IMR-90 (cell line): ENCODE data around the gene KL. TPM values are rescaled to one million over a fixed set of nuclear protein-coding genes. Genes with fewer than 3 reads are reported as not detected.

Experiments used
- ATAC-seq: fragments of 200-7000 bp; cut with Tn5 transposase; 2 replicates; pipeline ENCODE4 v1.9.1; 2020; ENCODE audit warnings: low read depth, mild to moderate bottlenecking, moderate library complexity
- BruUV-seq: library from RNA; stranded (reverse); fragments of 400-500 nt; replicated peaks from 2 replicates; lab custom pipeline; 2021; lab: Mats Ljungman, UMichigan
- CTCF ChIA-PET: fragments of 300-600 bp; formaldehyde crosslinking; extraction: SDS; loops from one replicate; lab custom pipeline; 2021; ENCODE audit warnings: antibody characterized with exemption; lab: Yijun Ruan, JAX
- POLR2A ChIA-PET: fragments of 300-600 bp; sonication (Branson Sonifier 250); formaldehyde crosslinking; loops from one replicate; lab custom pipeline; 2022; ENCODE audit warnings: antibody characterized with exemption; ENCODE audit not compliant: unreplicated experiment; lab: Charles Lee
- DNase-seq: peaks from one replicate; pipeline ENCODE4 v3.0.0; 2013
- H2AFZ ChIP-seq: replicated peaks from 2 replicates; pipeline ENCODE3; 2013; ENCODE audit warnings: low read length, mild to moderate bottlenecking; ENCODE audit not compliant: poor library complexity
- H2AK5ac ChIP-seq: 2 replicates; pipeline ENCODE4 v1.6.1; 2013; ENCODE audit warnings: low read depth, low read length, inconsistent platforms
- H2AK9ac ChIP-seq: replicated peaks from 2 replicates; pipeline ENCODE3; 2013; ENCODE audit warnings: mild to moderate bottlenecking, low read depth, low read length, moderate library complexity; ENCODE audit not compliant: poor library complexity
- H2BK120ac ChIP-seq: 2 replicates; pipeline ENCODE4 v1.6.1; 2013; ENCODE audit warnings: low read depth, low read length, inconsistent platforms
- H2BK15ac ChIP-seq: 3 replicates; pipeline ENCODE4 v1.6.1; 2013; ENCODE audit warnings: low read depth, low read length, inconsistent platforms
- H2BK20ac ChIP-seq: 2 replicates; pipeline ENCODE4 v1.6.1; 2013; ENCODE audit warnings: low read depth, mild to moderate bottlenecking, inconsistent platforms, low read length, moderate library complexity
- H2BK5ac ChIP-seq: 2 replicates; pipeline ENCODE4 v1.6.1; 2013; ENCODE audit warnings: mild to moderate bottlenecking, low read depth, low read length, inconsistent platforms; ENCODE audit not compliant: poor library complexity, severe bottlenecking
- H3K14ac ChIP-seq: replicated peaks from 2 replicates; pipeline ENCODE4 v1.6.1; 2013; ENCODE audit warnings: low read depth, low read length, inconsistent platforms
- H3K18ac ChIP-seq: 2 replicates; pipeline ENCODE4 v1.6.1; 2013; ENCODE audit warnings: low read depth, low read length, control low read depth
- H3K23ac ChIP-seq: 2 replicates; pipeline ENCODE4 v1.6.1; 2013; ENCODE audit warnings: low read depth, low read length, inconsistent platforms
- H3K27ac ChIP-seq: 2 replicates; pipeline ENCODE4 v1.5.1; 2013; ENCODE audit warnings: mild to moderate bottlenecking, control low read depth, low read length; ENCODE audit not compliant: insufficient read depth
- H3K27me3 ChIP-seq: 2 replicates; pipeline ENCODE4 v1.6.1; 2013; ENCODE audit warnings: low read length; ENCODE audit not compliant: control insufficient read depth, insufficient read depth
- H3K36me3 ChIP-seq: 2 replicates; pipeline ENCODE4 v1.6.1; 2013; ENCODE audit warnings: low read length, mixed read lengths; ENCODE audit not compliant: control insufficient read depth, insufficient read depth
- H3K4ac ChIP-seq: 2 replicates; pipeline ENCODE4 v1.6.1; 2013; ENCODE audit warnings: low read depth, low read length, inconsistent platforms
- H3K4me1 ChIP-seq: 2 replicates; pipeline ENCODE4 v1.6.1; 2013; ENCODE audit warnings: low read length, mixed read lengths; ENCODE audit not compliant: control insufficient read depth, insufficient read depth
- H3K4me2 ChIP-seq: 2 replicates; pipeline ENCODE4 v1.6.1; 2013; ENCODE audit warnings: low read depth, mild to moderate bottlenecking, control low read depth, low read length, moderate library complexity
- H3K4me3 ChIP-seq: 2 replicates; pipeline ENCODE4 v1.5.1; 2013; ENCODE audit warnings: low read depth, mild to moderate bottlenecking, control low read depth, low read length, moderate library complexity; ENCODE audit not compliant: insufficient read depth
- H3K56ac ChIP-seq: 2 replicates; pipeline ENCODE4 v1.6.1; 2013; ENCODE audit warnings: low read length, inconsistent platforms; ENCODE audit not compliant: insufficient read depth; ENCODE audit errors: extremely low read depth
- H3K79me1 ChIP-seq, 2 experiments: 2 replicates each; pipeline ENCODE4 v1.6.1; 2013; ENCODE audit warnings: low read length in 2 of 2, inconsistent platforms in 1 of 2, low read depth in 1 of 2
- H3K9ac ChIP-seq: 2 replicates; pipeline ENCODE4 v1.6.1; 2013; ENCODE audit warnings: low read depth, low read length, control low read depth
- H3K9me1 ChIP-seq: 2 replicates; pipeline ENCODE4 v1.6.1; 2013; ENCODE audit warnings: low read length, inconsistent platforms; ENCODE audit not compliant: insufficient read depth
- H3K9me3 ChIP-seq: 2 replicates; pipeline ENCODE4 v1.6.1; 2013; ENCODE audit warnings: low read length; ENCODE audit not compliant: control insufficient read depth, insufficient read depth
- H4K20me1 ChIP-seq: 2 replicates; pipeline ENCODE4 v1.6.1; 2013; ENCODE audit warnings: low read length, inconsistent platforms; ENCODE audit not compliant: insufficient read depth
- H4K5ac ChIP-seq: 2 replicates; pipeline ENCODE4 v1.6.1; 2013; ENCODE audit warnings: mild to moderate bottlenecking, low read depth, low read length, control low read depth
- H4K8ac ChIP-seq, 2 experiments: 2 replicates each; pipeline ENCODE4 v1.6.1; 2013; ENCODE audit warnings: low read depth in 2 of 2, low read length in 2 of 2, control low read depth in 1 of 2, inconsistent platforms in 1 of 2
- H4K91ac ChIP-seq: 2 replicates; pipeline ENCODE4 v1.6.1; 2013; ENCODE audit warnings: low read depth, low read length, inconsistent platforms; ENCODE audit not compliant: insufficient read depth
- MAFK ChIP-seq: IDR thresholded peaks from 2 replicates; pipeline ENCODE4 v1.6.1; 2012; ENCODE audit warnings: low read depth, low read length, improper control_type of control experiment
- MAZ ChIP-seq: IDR thresholded peaks from 2 replicates; pipeline ENCODE4 v1.6.1; 2012; ENCODE audit warnings: low read depth, mild to moderate bottlenecking, low read length, improper control_type of control experiment, moderate library complexity, borderline replicate concordance
- USF2 ChIP-seq: fragments of 150-350 bp; IDR thresholded peaks from 2 replicates; pipeline ENCODE4 v1.6.1; 2017; ENCODE audit warnings: mild to moderate bottlenecking, antibody characterized with exemption, low read length, low read depth
- WGBS, 2 experiments: methylation state at CpG; one replicate each; pipeline versions ENCODE4 v1.1.5 to v1.1.7; 2013; ENCODE audit warnings: missing lambda C conversion rate in 2 of 2; ENCODE audit not compliant: insufficient read length in 1 of 2; ENCODE audit errors: extremely low coverage in 2 of 2; 5-methylcytosine and 5-hydroxymethylcytosine counted together
- dilution Hi-C: fragments of 300-500 bp; cut with HindIII; formaldehyde crosslinking; loops from one replicate; pipeline ENCODE4 v1.14.3; 2018; ENCODE audit warnings: low sequenced_read_pairs; ENCODE audit not compliant: unreplicated experiment
- in situ Hi-C: fragments of 300-500 bp; cut with MboI; formaldehyde crosslinking; loops from 3 replicates; pipeline ENCODE4 v1.14.3; 2019; ENCODE audit warnings: low sequenced_read_pairs, inconsistent platforms, mixed read lengths
- intact Hi-C: fragments of 100-400 bp; cut with micrococcal nuclease; formaldehyde crosslinking; loops from 2 replicates; pipeline ENCODE4 v1.10.0; 2022
- polyA plus RNA-seq, 3 experiments: library from polyadenylated mRNA; depleted of rRNA; stranded (reverse); fragments of >200 nt; gene quantifications; 2 replicates each; pipeline ENCODE4 v1.2.3, GENCODE V29; 2012; ENCODE audit warnings: low replicate concordance in 1 of 3
- total RNA-seq: library from RNA; depleted of rRNA; stranded (reverse); fragments of >200 nt; gene quantifications from 2 replicates; pipeline ENCODE4 v1.2.3, GENCODE V29; 2012

Gene KL
- total and polyA plus RNA-seq, 2 of the 4 experiments (the other 2 are of a cell fraction): not detected

GRCh38 chr13:32977321-32977720 lies 38.9 kb upstream of the KL start:
- H3K18ac ChIP-seq: no peak overlapping the region
- in situ Hi-C loops: no loop called here
- BruUV-seq: no TSS peak

More at GRCh38 chr13:32977321-32977720, 38.9 kb upstream of the KL start:
- Histone ChIP-seq H2BK15ac (no peak overlapping the region; the same call in 2 of the 3 replicates), H2AFZ (no peak overlapping the region), H3K56ac (no peak overlapping the region), H3K79me1 (no peaks in the 10 kb centered on the region), H2BK120ac (no peak overlapping the region), H2BK20ac (no peak overlapping the region), H3K14ac (no peak overlapping the region), H2BK5ac (peak overlapping the region; percentile 73), H3K27ac (no peak overlapping the region), H3K9me3 (no peaks in the 10 kb centered on the region), H3K23ac (peak overlapping the region; percentile 55; the same call in 1 of the 2 replicates), H3K27me3 (no peaks in the 10 kb centered on the region; the same call in 1 of the 2 replicates), H2AK5ac (peak overlapping the region; percentile 69), H4K5ac (no peak overlapping the region), H3K4me2 (no peak overlapping the region), H3K4me3 (no peak overlapping the region), H3K9me1 (peaks cover under 1% of the 10 kb centered on the region; the same call in 1 of the 2 replicates), H3K9ac (no peak overlapping the region), H3K4ac (no peak overlapping the region), H4K8ac (no peak overlapping the region), H3K4me1 (no peaks in the 10 kb centered on the region), H4K20me1 (no peaks in the 10 kb centered on the region), H4K91ac (no peak overlapping the region), H2AK9ac (no peak overlapping the region), H3K36me3 (no peaks in the 10 kb centered on the region)
- dilution Hi-C loops (no loop called here), intact Hi-C loops (no loop called here)
- ChIA-PET POLR2A (no interaction called here), CTCF (no interaction called here)
- DNase-seq: no peak
- no peak for TF ChIP-seq USF2
- no peak for TF ChIP-seq MAZ
- no peak for TF ChIP-seq MAFK
- WGBS, 2 experiments: 92% methylated on average over 2 of the region's 7 CpGs; no CpG with 5 or more reads in 1 of the 2 experiments
- no peak for ATAC-seq
